ENCODE results near the gene PLEKHG4.
A peak's percentile ranks its signal among the peaks of the same experiment; 100 is the strongest.

PLEKHG4 gene

GRCh38 chr16:67279296-67280089 is at the start of gene PLEKHG4:
Gene PLEKHG4, plus strand, starts transcription at chr16:67279532. Its CDS starts 513 bp downstream, at chr16:67280045.
- DNase-seq: no peak

- no peak for DNase-seq
Measured at GRCh38 chr16:67229906-67230808, 49.2 kb upstream of the PLEKHG4 start.

- no peak for DNase-seq
Measured at GRCh38 chr16:67230809-67231660, 48.3 kb upstream of the PLEKHG4 start.

- DNase-seq: no peak
Measured at GRCh38 chr16:67233596-67233995, 45.7 kb upstream of the PLEKHG4 start.

GRCh38 chr16:67234180-67234597 is 45.1 kb upstream of the PLEKHG4 start:
- no peak for DNase-seq

GRCh38 chr16:67235816-67236562 is 43.3 kb upstream of the PLEKHG4 start:
- no peak for DNase-seq

GRCh38 chr16:67236563-67237395 is 42.6 kb upstream of the PLEKHG4 start:
- peak; percentile 90 for DNase-seq

GRCh38 chr16:67237396-67238277 is 41.7 kb upstream of the PLEKHG4 start:
- no peak for DNase-seq

GRCh38 chr16:67238278-67238575 is 41.1 kb upstream of the PLEKHG4 start:
- no peak for DNase-seq

- DNase-seq: no peak
Measured at GRCh38 chr16:67238806-67239470, 40.4 kb upstream of the PLEKHG4 start.

- no peak for DNase-seq
Measured at GRCh38 chr16:67240506-67240905, 38.8 kb upstream of the PLEKHG4 start.

- DNase-seq: no peak
Measured at GRCh38 chr16:67241008-67241900, 38.1 kb upstream of the PLEKHG4 start.

GRCh38 chr16:67242138-67242730 is 37.1 kb upstream of the PLEKHG4 start:
- DNase-seq: no peak

GRCh38 chr16:67243481-67243880 is 35.9 kb upstream of the PLEKHG4 start:
- DNase-seq: no peak

GRCh38 chr16:67244387-67245185 is 34.7 kb upstream of the PLEKHG4 start:
- peak; percentile 87 for DNase-seq

- no peak for DNase-seq
Measured at GRCh38 chr16:67245186-67245585, 34.1 kb upstream of the PLEKHG4 start.

- no peak for DNase-seq
Measured at GRCh38 chr16:67245674-67246080, 33.7 kb upstream of the PLEKHG4 start.

Data from activated CD8-positive, alpha-beta memory T cell treated with anti-CD3 and anti-CD28 coated beads for 24 hours (primary cell).